ENCODE results near the gene HINFP.

The HINFP gene

DNA sequence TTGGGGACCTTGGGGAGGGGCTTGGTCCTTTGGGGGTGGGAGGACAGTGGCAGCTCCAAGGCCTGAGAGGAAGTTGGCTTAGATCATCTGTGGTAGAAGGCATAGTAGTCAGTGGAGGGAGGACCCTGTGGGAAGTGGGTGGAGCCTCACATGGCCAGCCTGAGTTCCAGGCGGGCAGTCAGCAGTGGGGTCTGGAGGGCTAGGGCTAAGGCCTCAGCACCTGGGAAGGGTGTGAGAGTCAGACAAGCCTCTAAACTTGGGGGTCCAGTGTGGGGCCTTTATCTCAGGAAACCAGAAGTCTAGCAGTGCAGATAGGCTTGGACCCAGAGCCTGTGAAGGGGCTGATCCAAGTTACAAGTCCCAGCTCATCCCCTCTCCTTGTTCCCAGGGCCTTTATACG, 51.1 kb downstream of the HINFP start:
- no peaks in the 10 kb centered on the region for H3K9me3 Mint-ChIP-seq
- no peaks in the 10 kb centered on the region for H3K36me3 Mint-ChIP-seq (ENCODE audit: low read depth)
- H3K4me3 Mint-ChIP-seq: no peak overlapping the region
- H3K27ac Mint-ChIP-seq: no peak overlapping the region
- no peak for TF ChIP-seq CTCF (IDR thresholded peaks at IDR 0.05; ENCODE audit: unreplicated experiment in 3 of 3)
- H3K27me3 Mint-ChIP-seq (ENCODE audit: low read depth): no peaks in the 10 kb centered on the region
- no peaks in the 10 kb centered on the region for H3K4me1 Mint-ChIP-seq

DNA sequence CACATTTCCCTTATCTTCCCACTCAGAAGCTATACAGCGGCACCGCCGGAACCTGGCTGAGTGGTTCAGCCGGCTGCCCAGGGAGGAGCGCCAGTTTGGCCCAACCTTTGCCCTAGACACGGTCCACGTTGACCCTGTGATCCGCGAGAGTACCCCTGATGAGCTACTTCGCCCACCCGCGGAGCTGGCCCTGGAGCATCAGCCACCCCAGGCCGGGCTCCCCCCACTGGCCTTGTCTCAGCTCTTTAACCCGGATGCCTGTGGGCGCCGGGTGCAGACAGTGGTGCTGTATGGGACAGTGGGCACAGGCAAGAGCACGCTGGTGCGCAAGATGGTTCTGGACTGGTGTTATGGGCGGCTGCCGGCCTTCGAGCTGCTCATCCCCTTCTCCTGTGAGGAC, 52.1 kb downstream of the HINFP start:
- no peak overlapping the region for H3K4me3 Mint-ChIP-seq
- no peaks in the 10 kb centered on the region for H3K27me3 Mint-ChIP-seq (ENCODE audit: low read depth)
- H3K36me3 Mint-ChIP-seq (ENCODE audit: low read depth): no peaks in the 10 kb centered on the region
- TF ChIP-seq CTCF (IDR thresholded peaks at IDR 0.05; ENCODE audit: unreplicated experiment in 3 of 3): no peak
- H3K27ac Mint-ChIP-seq: no peak overlapping the region
- H3K9me3 Mint-ChIP-seq: no peaks in the 10 kb centered on the region
- H3K4me1 Mint-ChIP-seq: peaks cover 4% of the 10 kb centered on the region

DNA sequence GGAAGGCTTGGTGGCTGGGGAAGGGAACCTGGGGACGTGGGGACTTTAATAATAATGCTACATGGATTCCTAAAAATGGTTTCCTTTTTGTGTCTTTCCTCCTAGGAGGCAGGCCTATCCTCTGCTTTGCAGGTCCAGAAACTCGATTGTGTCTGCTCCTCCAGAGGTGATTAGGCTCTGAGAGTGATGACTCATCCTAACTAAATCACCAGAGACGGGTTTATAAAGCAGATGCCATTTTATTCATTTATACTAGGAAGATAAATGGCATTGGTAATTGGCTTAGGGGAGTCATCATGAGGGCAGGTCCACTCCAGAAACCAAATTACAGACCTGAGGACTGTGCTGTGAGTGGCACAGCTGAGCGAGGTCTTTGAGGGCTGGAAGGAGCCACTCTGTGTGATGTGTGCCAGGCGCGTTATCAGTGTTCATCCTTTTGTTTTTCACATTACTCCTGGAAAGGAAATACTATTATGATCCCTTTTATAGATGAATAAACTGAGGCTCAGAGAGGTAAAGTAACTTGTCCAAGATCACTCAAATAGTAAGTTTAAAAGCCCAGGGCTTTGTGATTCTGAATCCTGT, 54.2 kb downstream of the HINFP start:
- TF ChIP-seq CTCF (IDR thresholded peaks at IDR 0.05; ENCODE audit: unreplicated experiment in 3 of 3): no peak
- H3K27me3 Mint-ChIP-seq (ENCODE audit: low read depth): no peaks in the 10 kb centered on the region
- H3K4me1 Mint-ChIP-seq: peaks cover 5% of the 10 kb centered on the region
- peak overlapping the region in 1 of 3 experiments; percentile 61 for H3K27ac Mint-ChIP-seq
- no peaks in the 10 kb centered on the region for H3K36me3 Mint-ChIP-seq (ENCODE audit: low read depth)
- no peak overlapping the region for H3K4me3 Mint-ChIP-seq
- H3K9me3 Mint-ChIP-seq: no peaks in the 10 kb centered on the region

GRCh38 chr11:119178166-119178680, 56.8 kb downstream of the HINFP start:
- Mint-ChIP-seq H3K4me3 (no peak overlapping the region), H3K27me3 (ENCODE audit: low read depth) (no peaks in the 10 kb centered on the region), H3K4me1 (peaks cover 5% of the 10 kb centered on the region), H3K9me3 (no peaks in the 10 kb centered on the region), H3K36me3 (ENCODE audit: low read depth) (no peaks in the 10 kb centered on the region), H3K27ac (peak overlapping the region; percentile 66 to 90 (median 80))
- TF ChIP-seq CTCF (IDR thresholded peaks at IDR 0.05; ENCODE audit: unreplicated experiment in 3 of 3): no peak

- no peak for TF ChIP-seq CTCF (IDR thresholded peaks at IDR 0.05; ENCODE audit: unreplicated experiment in 3 of 3)
- H3K27ac Mint-ChIP-seq: no peak overlapping the region
- H3K27me3 Mint-ChIP-seq (ENCODE audit: low read depth): no peaks in the 10 kb centered on the region
- H3K4me3 Mint-ChIP-seq: no peak overlapping the region
- no peaks in the 10 kb centered on the region for H3K9me3 Mint-ChIP-seq
- H3K4me1 Mint-ChIP-seq: peaks cover 5% of the 10 kb centered on the region
- H3K36me3 Mint-ChIP-seq (ENCODE audit: low read depth): no peaks in the 10 kb centered on the region
Measured at GRCh38 chr11:119179342-119179741, 58.0 kb downstream of the HINFP start.

- H3K36me3 Mint-ChIP-seq (ENCODE audit: low read depth): no peaks in the 10 kb centered on the region
Measured at GRCh38 chr11:119179983-119180382, 58.6 kb downstream of the HINFP start.

More at GRCh38 chr11:119179983-119180382, 58.6 kb downstream of the HINFP start:
- no peaks in the 10 kb centered on the region for H3K27me3 Mint-ChIP-seq (ENCODE audit: low read depth)
- peaks cover 5% of the 10 kb centered on the region for H3K4me1 Mint-ChIP-seq
- no peak for TF ChIP-seq CTCF (IDR thresholded peaks at IDR 0.05; ENCODE audit: unreplicated experiment in 3 of 3)
- no peak overlapping the region for H3K4me3 Mint-ChIP-seq
- no peaks in the 10 kb centered on the region for H3K9me3 Mint-ChIP-seq
- H3K27ac Mint-ChIP-seq: no peak overlapping the region
